Right lobe of liver (tissue), 4 donors: ENCODE results near the gene KCTD18.

Source experiments
- POLR2A ChIP-seq: fragments of 450-650 bp; IDR thresholded peaks from one replicate; pipeline ENCODE4 v1.6.1; 2017; ENCODE audit warnings: antibody characterized with exemption, mild to moderate bottlenecking
- TF ChIP-seq, protein P1 (sequence below), 4 donors: fragments of 200-600 bp in 3 of 4; fragments of 450-650 bp in 1 of 4; IDR thresholded peaks; one replicate each; pipeline versions ENCODE4 v1.5.1 to v1.8.0; 2016 to 2022; ENCODE audit warnings: antibody characterized with exemption in 4 of 4, mild to moderate bottlenecking in 2 of 4
- donor health status: DM: no; HTN: no; CAD: no.
- donor health status: DM: no; HTN: no; CAD: no.
- donor health status: DM: no; HTN: yes; CAD: no.

DNA sequence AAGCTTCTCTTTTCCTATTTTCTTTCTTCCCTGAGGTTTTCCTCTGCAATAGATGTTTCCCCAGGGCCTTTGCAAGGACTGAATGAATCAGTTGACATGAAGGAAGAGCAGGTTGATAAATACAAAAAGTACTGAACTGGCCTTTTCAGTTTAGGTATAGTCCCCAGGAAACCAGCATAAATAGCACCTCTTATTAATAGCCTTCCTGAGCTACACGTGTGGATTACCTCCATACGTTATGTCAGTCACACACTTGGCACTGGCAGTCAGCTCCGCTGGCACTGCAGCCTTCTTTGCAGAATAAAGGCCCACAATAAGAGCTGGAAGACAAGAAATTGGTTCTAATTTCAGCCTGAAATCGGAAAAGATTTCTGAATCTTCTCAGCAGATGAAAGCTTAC is 60.7 kb downstream of the KCTD18 start:
- TF ChIP-seq, protein P1, sequence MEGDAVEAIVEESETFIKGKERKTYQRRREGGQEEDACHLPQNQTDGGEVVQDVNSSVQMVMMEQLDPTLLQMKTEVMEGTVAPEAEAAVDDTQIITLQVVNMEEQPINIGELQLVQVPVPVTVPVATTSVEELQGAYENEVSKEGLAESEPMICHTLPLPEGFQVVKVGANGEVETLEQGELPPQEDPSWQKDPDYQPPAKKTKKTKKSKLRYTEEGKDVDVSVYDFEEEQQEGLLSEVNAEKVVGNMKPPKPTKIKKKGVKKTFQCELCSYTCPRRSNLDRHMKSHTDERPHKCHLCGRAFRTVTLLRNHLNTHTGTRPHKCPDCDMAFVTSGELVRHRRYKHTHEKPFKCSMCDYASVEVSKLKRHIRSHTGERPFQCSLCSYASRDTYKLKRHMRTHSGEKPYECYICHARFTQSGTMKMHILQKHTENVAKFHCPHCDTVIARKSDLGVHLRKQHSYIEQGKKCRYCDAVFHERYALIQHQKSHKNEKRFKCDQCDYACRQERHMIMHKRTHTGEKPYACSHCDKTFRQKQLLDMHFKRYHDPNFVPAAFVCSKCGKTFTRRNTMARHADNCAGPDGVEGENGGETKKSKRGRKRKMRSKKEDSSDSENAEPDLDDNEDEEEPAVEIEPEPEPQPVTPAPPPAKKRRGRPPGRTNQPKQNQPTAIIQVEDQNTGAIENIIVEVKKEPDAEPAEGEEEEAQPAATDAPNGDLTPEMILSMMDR (IDR thresholded peaks at IDR 0.05), result no peak
- no peak for TF ChIP-seq POLR2A
